GM12874 (cell line): ENCODE measurements around the gene KCNK7.

Experiments used
- TF ChIP-seq, protein P1 (sequence below): IDR thresholded peaks from 2 replicates; pipeline ENCODE4 v1.5.1; 2011; ENCODE audit warnings: low read depth, mild to moderate bottlenecking, control low read depth, low read length, moderate library complexity; ENCODE audit not compliant: insufficient read depth

Gene KCNK7

GRCh38 chr11:65639623-65640482 is 44.3 kb upstream of the KCNK7 start:
- TF ChIP-seq, protein P1, sequence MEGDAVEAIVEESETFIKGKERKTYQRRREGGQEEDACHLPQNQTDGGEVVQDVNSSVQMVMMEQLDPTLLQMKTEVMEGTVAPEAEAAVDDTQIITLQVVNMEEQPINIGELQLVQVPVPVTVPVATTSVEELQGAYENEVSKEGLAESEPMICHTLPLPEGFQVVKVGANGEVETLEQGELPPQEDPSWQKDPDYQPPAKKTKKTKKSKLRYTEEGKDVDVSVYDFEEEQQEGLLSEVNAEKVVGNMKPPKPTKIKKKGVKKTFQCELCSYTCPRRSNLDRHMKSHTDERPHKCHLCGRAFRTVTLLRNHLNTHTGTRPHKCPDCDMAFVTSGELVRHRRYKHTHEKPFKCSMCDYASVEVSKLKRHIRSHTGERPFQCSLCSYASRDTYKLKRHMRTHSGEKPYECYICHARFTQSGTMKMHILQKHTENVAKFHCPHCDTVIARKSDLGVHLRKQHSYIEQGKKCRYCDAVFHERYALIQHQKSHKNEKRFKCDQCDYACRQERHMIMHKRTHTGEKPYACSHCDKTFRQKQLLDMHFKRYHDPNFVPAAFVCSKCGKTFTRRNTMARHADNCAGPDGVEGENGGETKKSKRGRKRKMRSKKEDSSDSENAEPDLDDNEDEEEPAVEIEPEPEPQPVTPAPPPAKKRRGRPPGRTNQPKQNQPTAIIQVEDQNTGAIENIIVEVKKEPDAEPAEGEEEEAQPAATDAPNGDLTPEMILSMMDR: no peak

- TF ChIP-seq, protein P1: peak; percentile 39
Measured at GRCh38 chr11:65637794-65638419, 42.3 kb upstream of the KCNK7 start, which contains the start of gene SIPA1. SIPA1 (plus strand) TSS chr11:65638101; CDS start chr11:65640922, 2,821 bp downstream.

DNA sequence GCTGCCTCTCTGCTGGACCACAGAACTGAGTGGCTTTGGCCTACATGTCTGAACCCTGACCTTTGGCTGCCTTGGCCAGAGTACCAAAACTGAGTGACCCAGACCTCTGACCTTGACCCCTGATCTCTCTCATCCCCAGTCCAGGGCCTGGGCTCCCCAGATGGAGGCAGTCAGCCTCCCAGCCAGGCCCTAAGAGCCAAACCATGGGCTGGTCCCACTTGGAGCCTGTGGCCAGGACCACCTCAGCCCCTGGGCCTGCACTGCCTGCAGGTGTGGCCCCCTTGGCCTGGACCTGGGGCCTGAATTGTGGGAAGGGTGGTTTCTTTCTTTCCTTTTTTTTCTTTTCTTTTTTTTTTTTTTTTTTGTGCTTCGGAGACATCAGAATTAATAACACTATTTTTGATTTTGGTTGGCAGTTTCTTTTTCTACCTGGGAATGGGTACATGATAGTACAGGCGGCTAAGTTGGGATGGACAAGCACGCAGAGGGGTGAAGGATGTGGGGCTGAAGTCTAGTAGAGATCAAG is 41.5 kb upstream of the KCNK7 start:
- TF ChIP-seq, protein P1: no peak

- TF ChIP-seq, protein P1: no peak
Measured at GRCh38 chr11:65636108-65637031, 40.8 kb upstream of the KCNK7 start.

GRCh38 chr11:65634905-65635731 is 39.5 kb upstream of the KCNK7 start:
- TF ChIP-seq, protein P1: no peak

DNA sequence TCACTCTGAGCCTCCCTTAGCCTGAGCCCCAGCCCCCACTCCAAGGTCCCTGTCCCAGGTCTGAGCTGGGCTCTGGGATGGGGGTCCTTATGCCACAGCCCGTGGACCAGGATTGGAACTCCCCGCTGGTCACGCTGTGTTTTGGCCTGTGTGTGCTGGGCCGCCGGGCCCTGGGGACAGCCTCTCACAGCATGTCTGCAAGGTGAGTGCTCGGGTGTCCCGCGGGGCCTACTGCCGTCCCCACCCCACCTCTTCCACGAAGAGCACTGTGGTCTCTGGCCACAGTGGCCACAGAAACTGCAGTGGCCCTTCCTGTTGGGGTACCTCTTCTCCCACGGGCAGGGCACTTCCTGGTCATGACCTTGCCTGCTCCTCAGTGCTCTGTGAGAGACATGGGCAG is 38.8 kb upstream of the KCNK7 start:
- TF ChIP-seq, protein P1: no peak
